ENCODE data around the gene PRKCB.

Gene PRKCB

GRCh38 chr16:24052329-24053098 lies 216.7 kb downstream of the PRKCB start:
- no peak for DNase-seq

- no peak for DNase-seq
Measured at GRCh38 chr16:24053099-24053946, 217.5 kb downstream of the PRKCB start.

- DNase-seq, result no peak
Measured at GRCh38 chr16:24054741-24055491, 219.1 kb downstream of the PRKCB start.

GRCh38 chr16:24062270-24062817 lies 226.6 kb downstream of the PRKCB start:
- no peak for DNase-seq

- DNase-seq, result no peak
Measured at GRCh38 chr16:24069036-24069590, 233.3 kb downstream of the PRKCB start.

- DNase-seq, result peak; percentile 36 to 52 (median 50)
Measured at GRCh38 chr16:24070851-24071250, 235.1 kb downstream of the PRKCB start.

- no peak for DNase-seq
Measured at GRCh38 chr16:24071666-24072360, 236.0 kb downstream of the PRKCB start.

GRCh38 chr16:24073321-24073720 lies 237.5 kb downstream of the PRKCB start:
- DNase-seq, result no peak

GRCh38 chr16:24074574-24074973 lies 238.8 kb downstream of the PRKCB start:
- no peak for DNase-seq

GRCh38 chr16:24075302-24075701 lies 239.5 kb downstream of the PRKCB start:
- DNase-seq, result no peak

- DNase-seq, result peak in 1 of 3 donors; percentile 4
Measured at GRCh38 chr16:24075931-24076716, 240.3 kb downstream of the PRKCB start.

- DNase-seq, result no peak
Measured at GRCh38 chr16:24077292-24077691, 241.5 kb downstream of the PRKCB start.

- no peak for DNase-seq
Measured at GRCh38 chr16:24077966-24078365, 242.2 kb downstream of the PRKCB start.

- DNase-seq, result no peak
Measured at GRCh38 chr16:24085666-24086065, 249.9 kb downstream of the PRKCB start.

- no peak for DNase-seq
Measured at GRCh38 chr16:24087891-24088410, 252.2 kb downstream of the PRKCB start.

- DNase-seq, result peak in 1 of 3 donors; percentile 5
Measured at GRCh38 chr16:24088767-24089166, 253.0 kb downstream of the PRKCB start.

GRCh38 chr16:24091125-24091524 lies 255.3 kb downstream of the PRKCB start:
- no peak for DNase-seq

- no peak for DNase-seq
Measured at GRCh38 chr16:24093049-24093448, 257.3 kb downstream of the PRKCB start.

- no peak for DNase-seq
Measured at GRCh38 chr16:24094660-24095059, 258.9 kb downstream of the PRKCB start.

GRCh38 chr16:24098896-24099295 lies 263.1 kb downstream of the PRKCB start:
- no peak for DNase-seq

- DNase-seq, result no peak
Measured at GRCh38 chr16:24101431-24101830, 265.6 kb downstream of the PRKCB start.
